ENCODE data around the gene UFD1. TPM values are rescaled to one million over a fixed set of nuclear protein-coding genes. Genes with fewer than 3 reads are reported as not detected.

The UFD1 gene
- total RNA-seq, 1 experiment from 2014 or later, result 84.7 TPM

DNA sequence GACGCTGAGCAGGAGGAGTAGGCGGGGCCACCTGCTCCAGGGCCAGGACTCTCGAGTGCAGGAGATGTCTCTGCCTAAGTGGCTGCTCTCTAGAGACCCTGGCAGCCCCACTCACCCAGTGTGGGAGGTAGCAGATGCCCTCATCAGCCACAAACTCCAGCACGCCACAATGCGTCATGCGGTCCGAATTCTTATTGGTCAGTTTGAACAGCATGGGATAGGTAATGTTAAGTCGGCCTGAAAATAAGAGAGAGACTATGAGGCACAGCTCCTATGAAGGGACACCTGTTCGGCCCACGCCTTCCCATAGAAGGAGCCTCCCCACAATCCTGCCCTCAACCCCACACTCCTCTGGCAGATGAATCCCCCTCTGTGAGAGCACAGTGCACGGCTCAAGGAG, 7.4 kb downstream of the UFD1 start:
- no peak for DNase-seq (ENCODE audit: low read depth)

DNA sequence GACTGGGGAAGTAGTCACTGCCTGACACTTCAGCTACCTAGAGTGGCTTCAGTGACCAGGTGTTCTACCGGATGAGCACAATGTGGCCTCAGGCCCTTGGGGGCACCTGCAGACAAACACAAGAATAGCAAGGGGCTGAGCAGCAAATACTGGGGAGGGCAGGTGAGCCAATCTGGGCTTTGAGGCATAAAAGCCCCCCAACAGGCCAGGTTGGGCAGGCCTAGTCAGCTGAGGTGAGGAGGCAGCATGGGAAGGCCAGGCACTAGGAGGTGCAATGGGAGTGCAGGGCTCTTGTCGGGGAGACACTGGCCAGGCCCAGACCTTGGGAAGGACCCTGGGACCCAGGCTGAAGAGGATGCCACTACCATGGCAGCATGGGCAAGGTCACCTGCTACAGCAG, 9.0 kb downstream of the UFD1 start:
- DNase-seq (ENCODE audit: low read depth), result no peak

DNA sequence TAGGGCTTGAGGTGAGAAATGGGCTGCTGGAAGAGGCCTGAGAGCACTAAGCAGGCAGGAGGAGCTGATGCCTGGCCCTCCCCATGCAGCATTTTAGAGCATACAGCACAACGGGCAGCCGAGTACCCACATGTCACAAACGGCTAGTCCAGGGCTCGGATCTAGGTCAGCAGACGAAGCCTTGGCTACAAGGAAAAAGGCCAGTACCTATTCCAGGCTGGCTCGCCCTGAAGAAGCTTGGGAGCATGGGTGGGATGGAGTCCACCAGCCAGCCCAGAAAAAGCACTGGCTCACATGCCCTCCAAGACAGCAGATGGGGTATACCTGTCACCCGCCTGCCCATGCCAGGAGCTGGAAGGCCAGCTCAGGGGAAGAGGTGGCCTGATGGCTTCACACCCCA, 9.6 kb downstream of the UFD1 start:
- DNase-seq (ENCODE audit: low read depth), result no peak

DNA sequence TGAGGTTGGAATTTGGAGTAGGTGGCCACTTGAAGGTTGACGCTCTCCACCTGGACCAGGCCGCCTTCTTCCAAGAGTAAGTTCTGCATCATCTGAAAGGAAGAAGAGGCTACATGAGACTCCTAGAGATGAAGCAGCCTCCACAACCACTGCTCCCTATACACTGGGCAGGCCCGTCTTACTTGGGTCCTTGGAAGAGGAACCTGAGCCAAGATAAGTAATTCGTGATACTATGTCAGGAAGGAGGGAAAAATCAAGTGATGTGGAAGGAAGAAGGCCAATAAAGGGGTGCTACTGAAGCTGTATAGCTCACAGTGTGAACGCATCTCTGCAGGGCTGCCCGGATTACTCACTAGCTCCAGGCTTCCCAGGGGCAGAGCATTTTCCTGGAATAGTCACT, 11.1 kb downstream of the UFD1 start:
- no peak for DNase-seq (ENCODE audit: low read depth)

DNA sequence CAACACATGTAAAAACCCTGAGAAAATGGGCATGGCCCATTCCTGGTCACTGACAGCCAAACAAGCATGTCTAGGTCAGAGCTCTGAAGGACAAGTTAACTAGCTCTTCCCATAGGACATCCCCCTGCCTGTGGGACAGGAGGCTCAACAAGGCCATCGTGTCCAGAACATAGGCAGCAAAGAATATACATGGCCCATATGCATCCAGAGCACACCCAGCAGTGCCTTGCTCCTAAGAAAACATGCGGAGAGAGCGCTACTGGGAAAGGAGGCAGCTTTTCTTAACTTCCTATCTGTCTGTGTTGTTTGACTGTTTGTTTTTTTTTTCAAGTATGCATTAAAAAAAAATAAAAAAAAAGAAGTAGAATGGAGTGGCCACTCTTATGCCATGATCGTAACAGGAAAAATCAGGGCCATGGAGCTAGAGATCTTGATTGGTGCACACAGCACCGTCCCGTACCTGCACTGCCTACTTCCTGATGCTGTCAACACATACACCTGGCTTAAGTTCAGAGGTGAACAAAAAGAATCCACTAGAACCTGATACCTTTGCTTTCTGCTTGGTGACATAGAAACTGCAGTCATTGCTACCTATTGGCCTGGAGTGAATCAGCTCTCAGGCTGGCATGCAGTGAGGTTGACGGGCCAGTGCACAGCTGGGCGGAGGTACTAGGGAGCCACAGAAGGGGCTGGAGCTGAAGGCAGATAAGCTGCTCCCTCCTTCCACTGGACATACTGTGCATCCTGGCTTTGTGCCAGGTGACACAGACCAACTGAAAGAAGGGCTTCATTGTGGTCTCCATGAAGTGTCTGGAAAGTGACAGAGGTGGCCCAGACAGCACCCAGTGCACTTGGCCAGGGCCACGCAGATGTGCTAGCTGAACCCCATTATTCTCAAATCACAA, 11.9 kb downstream of the UFD1 start:
- DNase-seq (ENCODE audit: low read depth), result no peak

DNA sequence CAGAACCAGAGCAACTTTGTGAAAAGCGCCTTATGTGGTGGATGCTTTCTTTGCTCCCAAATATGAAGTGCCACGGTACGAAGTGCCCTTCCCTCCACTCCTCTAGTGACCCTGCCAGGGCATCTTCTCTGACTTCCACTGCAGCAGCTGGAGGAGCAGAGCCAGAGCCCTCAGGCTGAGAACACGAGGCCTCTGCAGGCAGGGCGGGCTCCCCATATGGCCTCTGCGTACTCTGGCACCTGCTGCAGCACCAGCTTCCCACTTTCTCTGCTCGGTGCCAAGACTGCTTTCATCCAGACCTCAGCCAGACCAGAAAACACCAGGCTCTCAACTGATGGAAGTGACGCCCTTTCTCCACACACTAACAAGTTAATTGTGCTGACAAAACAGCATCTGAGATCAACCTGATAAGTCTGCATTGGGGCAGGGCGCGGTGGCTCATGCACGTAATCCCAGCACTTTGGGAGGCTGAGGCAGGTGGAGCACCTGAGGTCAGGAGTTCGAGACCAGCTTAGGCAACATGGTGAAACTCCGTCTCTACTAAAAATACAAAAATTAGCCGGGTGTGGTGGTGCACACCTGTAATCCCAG, 12.8 kb downstream of the UFD1 start:
- DNase-seq (ENCODE audit: low read depth), result no peak

DNA sequence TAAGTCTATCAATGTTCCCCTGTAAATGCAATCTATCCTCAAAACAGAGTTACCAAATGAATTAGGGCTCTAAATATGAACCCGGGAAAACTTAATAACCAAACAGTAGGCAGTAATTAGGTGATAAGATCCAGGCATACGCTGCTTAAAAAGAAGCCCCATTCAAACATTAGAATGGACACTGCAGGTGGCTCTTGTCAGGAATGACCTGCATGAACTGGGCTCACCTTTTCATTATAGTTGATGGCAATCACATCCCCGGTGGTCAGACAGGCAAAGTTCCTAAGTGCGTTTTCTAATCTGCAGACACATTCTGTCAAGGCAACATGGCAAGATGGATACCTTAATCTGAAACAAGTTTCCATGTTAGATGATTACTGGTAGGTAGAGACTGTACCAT, 14.0 kb downstream of the UFD1 start:
- DNase-seq (ENCODE audit: low read depth), result no peak

DNA sequence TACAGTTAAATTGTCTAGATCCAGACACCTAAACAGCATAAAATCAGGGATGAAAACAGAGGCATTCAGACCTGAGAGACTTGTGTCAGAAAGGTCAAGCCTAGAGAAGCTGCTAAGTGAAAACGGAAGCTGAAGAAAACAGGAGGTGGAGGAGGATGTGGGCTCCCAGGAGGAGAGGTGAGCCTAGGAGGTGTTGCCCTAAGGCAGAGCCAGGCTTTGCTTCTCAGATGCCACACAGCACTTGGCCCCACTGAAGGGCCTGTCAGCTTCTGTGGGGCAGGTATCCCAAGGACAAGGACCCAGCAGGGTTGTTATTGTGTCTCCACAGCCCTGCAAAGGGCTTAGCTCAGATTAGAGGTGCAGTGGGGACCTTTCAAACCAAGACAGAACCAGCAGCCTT, 14.4 kb downstream of the UFD1 start:
- DNase-seq (ENCODE audit: low read depth), result no peak

DNA sequence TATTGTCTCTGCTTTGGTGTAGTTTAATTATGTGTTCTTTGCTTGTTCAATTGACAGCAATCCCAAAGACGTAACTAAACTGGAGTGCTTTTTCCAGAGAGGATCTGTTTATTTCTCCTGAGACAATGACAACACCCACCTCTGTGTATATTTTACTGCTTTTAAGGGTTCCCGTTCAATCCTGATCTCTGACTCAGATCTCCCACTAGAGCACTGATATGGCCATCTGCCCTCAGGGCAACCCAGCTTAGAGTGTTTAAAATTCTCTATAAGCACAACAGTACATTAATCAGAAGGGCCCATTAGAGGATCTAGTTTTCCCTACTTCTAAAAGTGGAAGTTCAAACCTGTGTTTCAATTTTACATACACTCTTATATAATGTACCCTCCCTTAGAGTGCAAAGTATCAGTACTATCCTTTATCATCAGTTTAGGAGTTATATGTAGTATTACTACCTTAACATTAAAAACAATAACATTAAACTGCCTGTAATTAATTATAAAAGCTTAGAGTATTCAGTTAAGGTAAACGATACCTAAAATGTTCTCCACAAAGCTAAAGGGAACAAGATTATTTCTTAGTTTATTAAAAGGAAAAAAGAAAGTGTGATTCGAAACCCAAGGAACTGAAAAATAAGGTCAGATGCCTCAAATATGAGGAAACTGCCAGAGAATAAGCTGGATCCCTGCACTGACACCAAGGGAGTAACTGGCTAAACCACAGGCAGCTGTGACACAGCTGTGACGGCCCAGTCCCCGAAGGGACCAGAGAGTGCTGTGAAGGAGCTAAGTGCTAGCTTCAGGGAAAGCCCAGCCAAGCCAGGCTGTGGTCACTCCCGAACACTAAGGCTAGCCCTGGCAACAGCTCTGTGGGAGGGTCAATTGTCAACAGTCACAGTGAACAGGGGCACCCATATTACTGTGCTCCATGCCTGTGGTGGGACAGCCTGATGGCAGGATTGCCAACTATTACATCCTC, 15.2 kb downstream of the UFD1 start:
- DNase-seq (ENCODE audit: low read depth), result peak; percentile 84

DNA sequence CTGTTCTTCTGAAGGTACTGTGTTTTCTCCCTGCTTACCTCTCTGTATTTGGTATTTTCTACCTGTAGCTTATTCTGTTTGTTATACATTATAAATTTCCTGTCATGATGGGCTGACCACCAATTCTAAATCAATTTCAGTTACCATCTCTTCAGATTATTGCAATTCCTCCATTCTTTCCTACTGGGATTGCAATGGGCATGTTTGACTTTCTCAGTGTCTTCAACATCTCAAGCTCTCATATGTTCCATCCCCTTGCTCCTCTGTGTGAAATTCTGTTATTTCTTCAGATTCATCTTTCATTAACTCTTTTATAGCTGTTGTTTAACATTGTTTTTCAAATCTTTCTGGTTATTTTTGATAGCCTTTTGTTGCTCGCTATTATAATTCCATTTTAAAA, 16.0 kb downstream of the UFD1 start:
- DNase-seq (ENCODE audit: low read depth), result no peak

DNA sequence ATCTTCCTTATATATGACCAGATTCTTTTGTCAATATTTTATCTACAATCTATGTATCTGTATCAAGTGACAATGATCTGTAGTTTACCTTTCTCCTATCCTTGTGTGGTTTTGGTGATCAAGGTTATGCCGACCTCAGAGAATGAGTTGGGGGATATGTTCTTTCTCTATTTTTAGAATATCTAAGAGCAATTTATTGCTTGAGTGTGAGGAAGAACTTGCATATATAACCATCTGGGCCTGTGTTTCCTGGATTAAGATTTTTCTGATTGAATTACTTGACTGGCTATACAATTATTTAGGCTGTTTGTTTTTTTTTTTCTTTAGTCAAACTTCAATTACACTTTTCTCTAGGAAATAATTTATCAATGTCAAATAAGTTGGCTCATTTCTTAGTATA, 17.5 kb downstream of the UFD1 start:
- DNase-seq (ENCODE audit: low read depth), result no peak

DNA sequence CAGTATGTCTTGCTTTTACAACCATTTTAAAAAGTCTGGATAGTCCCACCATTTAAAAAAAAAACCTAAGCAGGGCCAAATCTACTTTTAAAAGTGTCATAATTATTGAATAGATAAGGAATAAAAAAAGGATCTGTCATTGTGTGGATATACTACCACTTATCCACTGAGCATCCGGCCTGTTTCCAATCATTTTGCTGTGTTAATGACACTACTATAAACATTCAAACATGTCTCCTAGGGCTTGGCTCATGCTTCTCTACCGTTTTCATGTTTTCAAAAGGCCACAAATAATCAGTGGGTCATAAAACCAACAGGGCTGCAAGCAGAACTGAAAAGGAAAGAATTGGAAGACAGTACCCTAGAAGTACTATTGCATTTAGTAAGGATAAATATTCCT, 19.0 kb downstream of the UFD1 start:
- no peak for DNase-seq (ENCODE audit: low read depth)

DNA sequence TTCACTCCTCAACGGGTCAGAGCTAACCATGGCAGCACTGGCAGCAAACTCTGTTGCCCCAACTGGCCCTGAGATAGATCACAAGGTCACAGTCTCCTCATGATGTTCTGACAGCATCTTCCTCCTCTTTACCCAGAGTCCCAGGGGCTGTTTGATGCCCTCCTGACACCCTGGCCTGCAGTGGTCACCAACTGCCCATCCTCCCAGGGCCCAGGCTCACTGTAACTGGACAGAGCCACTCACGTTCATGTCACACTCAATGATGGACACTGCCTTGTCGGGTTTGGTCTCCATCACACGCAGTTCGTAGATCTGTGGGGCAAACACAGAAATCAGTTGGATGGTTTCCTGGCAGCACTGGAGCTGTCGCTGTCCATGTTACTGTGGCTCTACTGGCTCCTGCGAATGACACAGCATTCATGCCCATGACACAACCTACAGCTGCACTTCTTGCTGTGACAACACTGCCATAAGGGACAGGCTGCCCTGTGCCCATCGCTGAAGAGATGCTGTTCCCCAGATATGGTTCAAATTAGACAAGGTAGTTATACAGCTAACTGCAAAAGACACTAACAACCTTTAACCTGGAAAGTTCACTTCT, 21.1 kb downstream of the UFD1 start:
- no peak for DNase-seq (ENCODE audit: low read depth)

DNA sequence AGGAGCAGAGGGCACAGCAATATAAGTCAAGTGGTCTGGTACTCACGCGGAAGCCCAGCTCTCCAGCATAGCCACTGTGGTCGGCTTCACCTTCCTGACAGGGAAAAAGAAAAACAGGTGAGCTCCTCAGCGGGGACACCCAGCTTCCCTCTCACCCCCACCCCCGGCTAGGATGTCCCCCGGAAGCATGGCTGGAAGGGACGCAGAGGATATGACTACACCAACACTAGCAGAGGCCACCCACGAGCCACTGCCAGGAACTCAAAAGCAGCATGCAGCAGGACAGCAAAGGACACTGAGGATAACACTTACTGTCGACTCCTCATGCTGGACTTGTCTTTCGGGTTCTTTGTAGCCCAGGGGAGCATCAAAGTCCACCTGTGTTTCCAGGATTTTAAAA, 22.5 kb downstream of the UFD1 start:
- DNase-seq (ENCODE audit: low read depth), result no peak

DNA sequence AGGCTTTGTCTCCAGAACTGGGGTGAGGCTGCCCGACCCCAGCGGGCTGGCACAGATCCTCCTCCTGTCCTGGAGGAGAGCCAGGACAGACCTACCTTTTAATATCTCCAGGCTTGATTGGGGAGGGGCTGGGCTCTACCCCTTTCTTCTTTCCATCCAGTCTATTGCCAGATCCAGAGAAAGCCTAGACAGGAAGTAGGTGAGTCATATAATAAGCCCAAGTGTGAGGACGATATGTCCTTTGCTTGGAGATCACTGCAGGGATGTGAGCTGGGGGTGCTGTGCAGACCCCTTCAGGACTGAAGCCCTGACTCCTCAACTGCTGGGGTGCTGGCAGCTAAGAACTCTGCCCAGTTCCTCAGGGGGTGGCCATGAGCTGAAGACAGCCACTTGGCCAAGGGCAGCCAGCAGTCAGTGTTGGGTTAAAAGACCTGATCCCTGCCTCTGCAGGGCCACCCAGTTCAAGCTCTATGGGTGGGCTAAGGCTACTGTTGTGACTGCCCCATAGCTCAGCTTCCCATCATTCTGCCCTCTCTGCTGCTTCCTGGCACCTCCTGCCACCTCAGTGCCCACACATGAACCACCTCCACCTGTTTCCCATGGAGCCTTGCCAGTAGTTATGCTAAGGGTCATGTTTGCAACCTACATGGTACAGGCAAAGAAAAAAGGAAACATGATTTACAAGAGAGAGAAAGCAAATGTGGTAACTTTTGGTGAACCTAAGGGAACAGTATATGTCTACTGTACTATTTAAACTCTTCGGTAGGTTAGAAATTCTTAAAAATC, 23.2 kb downstream of the UFD1 start:
- DNase-seq (ENCODE audit: low read depth), result no peak

DNA sequence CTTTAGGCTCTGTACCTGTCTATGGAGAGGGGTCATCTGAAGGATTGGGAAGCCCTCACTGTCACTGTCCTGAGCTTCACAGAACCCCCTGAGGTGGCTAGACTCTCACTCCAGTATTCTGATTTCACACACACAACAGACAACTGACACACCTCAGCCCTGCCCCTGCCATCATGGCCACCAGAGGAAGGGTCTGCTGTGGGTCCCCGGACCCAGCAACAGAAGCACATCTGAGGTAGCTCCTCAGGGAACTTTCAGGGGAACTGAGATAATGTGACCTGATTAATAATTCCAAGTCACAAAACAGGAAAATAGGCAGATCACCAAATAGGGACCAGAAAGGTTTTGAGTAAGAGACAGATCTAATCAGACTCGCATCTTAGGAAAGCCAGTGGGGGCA, 24.0 kb downstream of the UFD1 start:
- DNase-seq (ENCODE audit: low read depth), result no peak

DNA sequence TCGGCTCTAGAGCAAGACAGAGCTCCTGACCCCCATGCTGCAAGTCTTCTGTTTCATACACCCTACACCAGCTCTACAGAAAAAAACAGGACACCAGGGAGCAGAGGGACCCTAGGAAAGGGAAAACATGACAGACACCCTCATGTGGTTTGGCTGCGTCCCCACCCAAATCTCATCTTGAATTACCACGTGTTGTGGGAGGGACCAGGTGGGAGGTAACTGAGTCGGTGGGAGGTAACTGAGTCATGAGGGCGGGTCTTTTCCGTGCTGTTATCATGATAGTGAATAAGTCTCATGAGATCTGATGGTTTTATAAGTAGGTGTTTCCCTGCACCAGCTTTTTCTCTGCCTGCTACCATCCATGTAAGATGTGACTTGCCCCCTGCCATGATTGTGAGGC, 24.8 kb downstream of the UFD1 start:
- DNase-seq (ENCODE audit: low read depth), result no peak

DNA sequence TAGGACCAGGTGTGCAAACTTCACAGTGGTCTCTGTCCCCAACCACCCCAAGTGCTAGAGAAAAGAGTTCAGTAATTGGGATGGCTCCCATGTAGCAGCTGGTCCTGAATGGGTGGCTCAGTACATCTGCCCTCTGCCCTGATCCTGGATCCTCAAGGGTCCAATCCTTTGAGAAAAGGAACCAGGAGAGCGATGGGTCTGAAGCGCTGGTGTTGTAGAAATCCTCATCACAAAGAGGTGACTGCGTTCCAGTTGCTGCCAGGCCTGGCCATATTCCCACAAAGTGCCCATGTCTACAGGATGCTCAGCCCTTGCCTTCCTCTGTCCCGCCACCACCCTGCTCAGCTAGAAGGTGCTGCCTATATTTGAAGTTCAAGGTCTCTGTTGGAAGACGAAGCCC, 25.3 kb downstream of the UFD1 start:
- no peak for DNase-seq (ENCODE audit: low read depth)

DNA sequence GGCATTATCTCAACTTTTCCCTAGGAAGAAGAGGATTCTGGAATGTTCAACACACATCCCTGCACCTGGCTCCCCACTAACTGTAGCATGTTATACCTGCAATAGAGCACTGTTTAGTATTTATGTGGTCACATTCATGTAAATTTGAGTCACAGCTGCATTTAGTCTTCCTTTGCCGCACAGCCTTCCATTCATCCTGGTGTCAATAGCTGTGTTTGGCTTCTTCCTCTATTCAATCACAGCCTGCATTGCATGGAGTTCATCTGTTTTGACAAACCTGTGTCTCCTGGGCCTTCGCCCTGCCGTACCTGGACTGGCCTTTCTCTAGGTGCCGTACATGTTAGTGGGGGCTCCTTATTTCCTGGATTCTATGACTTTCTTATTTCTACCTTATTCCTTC, 27.4 kb downstream of the UFD1 start:
- DNase-seq (ENCODE audit: low read depth), result no peak

DNA sequence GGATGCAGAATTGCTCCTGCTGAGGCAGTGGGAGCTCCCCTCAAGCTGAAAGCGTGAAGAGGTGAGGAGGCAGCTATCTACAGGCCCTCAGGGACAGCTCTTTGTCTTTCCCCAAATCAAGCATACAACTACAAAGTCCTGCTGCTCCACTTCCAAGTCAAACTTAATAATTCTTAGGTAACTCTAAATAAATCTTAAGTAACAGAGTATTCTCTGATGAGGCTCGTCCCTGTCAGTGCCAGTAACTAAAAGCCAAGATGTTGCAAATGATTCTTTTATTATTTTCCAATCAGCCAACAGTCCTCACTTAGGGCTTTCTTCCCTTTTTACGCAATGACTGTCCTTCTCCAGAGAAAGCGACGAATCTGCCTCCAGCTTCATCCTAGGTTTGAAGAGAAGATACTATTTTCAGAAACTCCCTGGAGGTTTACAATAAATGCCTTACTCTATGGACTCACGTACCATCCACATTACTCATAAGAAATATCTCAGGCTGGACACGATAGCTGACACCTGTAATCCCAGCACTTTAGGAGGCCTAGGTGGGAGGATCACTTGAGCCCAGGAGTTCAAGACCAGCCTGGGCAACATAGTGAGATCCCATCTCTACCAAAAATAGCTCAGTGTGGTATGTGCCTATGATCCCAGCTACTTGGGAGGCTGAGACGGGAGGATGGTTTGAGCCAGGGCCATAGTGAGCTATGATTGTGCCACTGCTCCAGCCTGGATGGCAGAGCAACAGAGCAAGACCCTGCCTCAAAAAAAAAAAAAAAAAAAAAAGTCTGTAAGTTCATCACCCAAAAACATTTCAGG, 28.4 kb downstream of the UFD1 start:
- no peak for DNase-seq (ENCODE audit: low read depth)

Measured in RPMI7951 (cell line).